ENCODE data around the gene TNK2.
"Not testable (repeated sequence)": the region's sequence is repeated elsewhere in the genome, so short reads cannot be mapped to it uniquely, and the experiment has no call there.

Gene TNK2

DNA sequence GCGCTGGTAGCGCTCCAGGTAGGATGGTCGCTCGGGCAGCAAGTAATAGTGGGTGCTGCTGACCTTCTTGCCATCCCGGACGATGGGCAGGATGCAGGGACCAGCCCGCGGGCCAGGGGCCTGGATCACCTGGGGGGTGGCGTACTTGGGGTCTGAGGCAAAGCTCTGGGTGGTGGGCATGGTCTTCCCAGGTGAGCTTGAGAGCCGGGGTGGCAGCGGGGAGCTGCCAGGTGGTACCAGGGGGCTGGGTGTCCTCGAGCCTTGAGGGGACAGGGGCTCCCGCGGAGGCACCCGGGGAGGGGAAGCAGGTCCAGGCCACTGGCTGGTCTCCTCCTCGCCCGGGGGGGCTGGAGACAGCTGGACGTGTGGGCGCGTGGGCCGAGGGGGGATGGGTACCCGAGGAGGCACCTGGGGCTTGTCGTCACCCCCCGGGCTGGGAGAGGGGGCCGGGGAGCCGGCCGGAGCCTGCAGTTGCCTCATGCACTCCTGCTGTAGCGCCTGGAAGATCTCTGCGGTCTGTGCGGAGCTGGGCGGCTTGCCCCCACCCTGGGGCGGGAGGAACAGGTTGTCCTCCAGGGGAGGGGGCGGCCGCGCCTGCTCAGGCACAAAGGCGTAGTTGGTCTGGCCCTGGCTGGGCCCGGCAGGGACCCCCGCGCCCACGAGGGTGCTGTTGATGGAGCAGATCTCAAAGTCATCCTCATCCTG is 40.6 kb downstream of the TNK2 start:
- no peak for DNase-seq

DNA sequence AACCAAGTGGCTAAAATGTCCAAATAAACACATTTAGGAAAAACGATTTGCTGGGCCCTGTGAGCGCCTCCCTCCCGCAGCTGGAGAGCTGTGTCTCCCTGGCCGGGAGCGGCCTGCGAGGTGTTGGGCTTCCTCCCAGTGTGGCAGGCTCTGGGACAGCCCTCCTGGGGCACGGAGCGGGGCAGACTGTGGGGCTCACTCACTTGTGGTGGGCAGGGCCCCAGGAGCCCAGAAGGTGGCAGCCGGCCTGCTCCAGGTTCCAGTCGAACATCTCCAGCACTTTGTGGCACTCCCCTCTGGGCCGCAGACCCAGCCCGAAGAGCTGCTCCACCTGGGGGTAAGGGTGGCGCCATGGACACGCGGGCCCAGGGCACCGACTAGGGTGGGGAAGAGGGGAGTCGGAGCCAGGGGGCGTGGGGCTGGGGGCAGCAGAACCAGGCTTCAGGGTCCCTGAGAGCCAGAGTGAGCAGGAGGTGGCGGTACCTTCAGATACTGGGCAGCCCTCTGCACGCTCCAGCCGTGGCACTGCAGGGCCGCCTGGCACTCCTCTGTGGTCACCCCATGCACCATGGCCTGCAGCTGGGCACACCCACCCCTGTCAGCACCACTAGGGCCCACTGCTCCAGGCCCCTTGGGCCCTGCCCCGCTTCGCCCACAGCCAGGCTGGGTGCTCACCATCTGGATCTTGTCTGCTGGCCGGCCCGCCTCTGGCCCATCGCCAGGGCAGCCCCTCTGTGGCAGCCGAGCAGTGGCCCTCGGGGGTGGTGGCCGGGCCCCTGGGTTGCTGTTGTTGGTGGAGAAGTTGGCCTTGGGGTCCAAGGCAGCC is 41.5 kb downstream of the TNK2 start:
- no peak for DNase-seq

DNA sequence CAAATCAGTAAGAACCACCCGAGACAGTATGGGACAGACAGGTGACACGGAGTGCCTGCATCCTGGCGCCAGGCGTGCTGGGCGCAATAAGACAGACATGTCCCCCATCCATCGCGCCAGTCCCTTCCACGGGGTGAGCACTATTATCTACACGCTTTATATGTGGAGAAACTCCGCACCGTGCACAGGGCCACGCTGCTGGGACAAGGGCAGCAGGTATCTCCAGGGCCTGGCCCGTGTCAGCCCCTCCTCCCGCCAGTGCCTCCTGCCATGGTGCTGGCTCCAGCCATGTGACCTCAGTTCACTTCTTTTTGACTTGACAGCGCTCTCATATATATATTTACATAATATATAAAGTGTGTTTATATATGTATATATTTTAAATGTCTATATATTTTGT is 42.6 kb downstream of the TNK2 start:
- no peak for DNase-seq

- DNase-seq: peak; percentile 43
These were observed 45.0 kb downstream of the TNK2 start for GRCh38 chr3:195863121-195864061.

GRCh38 chr3:195862318-195862717 is 46.0 kb downstream of the TNK2 start:
- DNase-seq: not testable (repeated sequence)

DNA sequence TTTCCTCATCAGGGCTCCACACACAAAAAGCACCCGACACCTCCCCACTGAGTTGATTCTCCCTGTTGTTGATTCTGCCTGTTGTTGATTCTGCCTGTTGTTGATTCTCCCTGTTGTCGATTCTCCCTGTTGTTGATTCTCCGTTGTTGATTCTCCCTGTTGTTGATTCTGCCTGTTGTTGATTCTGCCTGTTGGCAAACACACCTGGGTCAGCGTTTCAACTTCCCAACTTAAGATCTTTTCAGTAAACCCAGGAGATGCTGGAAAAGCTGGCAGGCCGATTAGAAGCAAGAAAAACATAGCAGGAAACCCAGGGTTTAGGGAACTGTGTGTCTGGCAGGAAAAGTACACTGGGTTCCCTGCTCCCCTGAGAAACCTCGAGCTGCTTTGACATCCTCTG is 47.9 kb downstream of the TNK2 start:
- no peak for DNase-seq

GRCh38 chr3:195859846-195860411 is 48.4 kb downstream of the TNK2 start:
- no peak for DNase-seq

DNA sequence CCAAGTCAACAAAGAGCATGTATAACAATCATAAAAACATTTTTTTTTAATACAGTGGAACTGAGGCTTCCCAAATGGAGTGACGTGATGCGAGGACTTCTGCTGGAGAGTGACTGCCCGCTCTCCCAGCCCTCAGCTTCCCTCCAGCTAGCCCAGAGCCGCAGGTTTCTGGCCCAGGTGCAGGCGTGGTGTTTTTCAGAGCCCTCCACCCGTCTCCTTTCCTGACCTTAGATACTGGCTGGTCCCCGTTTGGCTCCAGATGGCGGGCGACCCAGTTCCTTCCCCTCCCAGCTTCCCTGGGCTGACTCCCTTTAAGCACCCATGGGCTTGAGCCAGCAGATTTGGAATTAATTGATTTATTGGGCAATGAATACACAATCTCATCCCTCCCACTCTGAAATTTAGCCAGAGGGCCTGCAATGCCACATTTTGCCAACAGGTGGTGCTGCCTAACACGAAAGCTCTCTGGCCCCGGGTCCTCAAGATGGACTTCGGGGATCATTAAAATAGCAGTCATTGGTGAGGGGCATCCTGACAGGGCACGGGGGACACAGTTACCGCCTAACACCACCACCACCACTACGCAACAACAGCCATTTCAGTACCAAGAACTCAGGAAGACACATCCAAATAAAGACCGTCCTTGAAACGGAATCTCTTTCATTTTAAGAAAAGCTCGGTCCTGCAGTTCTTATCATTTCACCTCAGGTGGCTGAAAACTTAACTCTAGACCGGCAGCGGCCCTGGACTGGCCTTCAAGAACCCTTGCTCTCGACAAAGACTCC is 49.1 kb downstream of the TNK2 start:
- peak; percentile 29 for DNase-seq

GRCh38 chr3:195856410-195857084 is 51.8 kb downstream of the TNK2 start:
- DNase-seq: no peak

GRCh38 chr3:195855471-195856409 is 52.6 kb downstream of the TNK2 start:
- DNase-seq: no peak

DNA sequence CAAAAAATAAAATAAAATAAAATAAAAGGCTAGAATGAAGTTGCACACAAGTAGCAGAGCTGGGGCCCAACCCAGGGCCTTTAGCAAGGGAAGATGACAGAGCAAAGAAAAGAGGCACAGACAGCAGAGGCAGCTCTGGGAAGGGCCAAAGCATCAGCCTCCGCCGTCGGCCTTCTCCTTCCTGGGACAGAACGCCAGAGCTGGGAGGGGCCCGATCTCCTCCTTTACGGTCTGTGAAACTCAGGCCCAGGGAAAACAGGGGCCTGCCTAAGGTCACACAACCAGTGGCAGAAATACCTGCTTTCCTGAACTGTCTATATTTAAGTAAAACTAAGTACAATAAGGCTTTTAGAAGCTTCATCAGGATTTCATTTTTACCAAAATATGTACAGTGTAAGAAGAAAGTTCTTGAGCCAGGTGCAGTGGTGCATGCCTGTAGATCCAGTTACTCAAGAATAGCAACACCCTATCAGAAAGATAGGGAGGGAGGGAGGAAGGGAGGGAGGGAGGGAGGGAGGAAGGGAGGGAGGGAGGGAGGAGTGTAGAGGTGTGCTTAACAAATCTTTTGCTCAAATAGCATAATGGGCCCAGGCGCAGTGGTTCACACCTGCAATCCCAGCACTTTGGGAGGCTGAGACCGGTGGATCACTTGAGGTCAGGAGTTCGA is 53.6 kb downstream of the TNK2 start:
- no peak for DNase-seq

- no peak for DNase-seq
These were observed 54.4 kb downstream of the TNK2 start for GRCh38 chr3:195853996-195854395.

GRCh38 chr3:195853036-195853435 is 55.3 kb downstream of the TNK2 start:
- no peak for DNase-seq

- peak; percentile 88 for DNase-seq
These were observed 57.4 kb downstream of the TNK2 start for GRCh38 chr3:195850857-195851543.

DNA sequence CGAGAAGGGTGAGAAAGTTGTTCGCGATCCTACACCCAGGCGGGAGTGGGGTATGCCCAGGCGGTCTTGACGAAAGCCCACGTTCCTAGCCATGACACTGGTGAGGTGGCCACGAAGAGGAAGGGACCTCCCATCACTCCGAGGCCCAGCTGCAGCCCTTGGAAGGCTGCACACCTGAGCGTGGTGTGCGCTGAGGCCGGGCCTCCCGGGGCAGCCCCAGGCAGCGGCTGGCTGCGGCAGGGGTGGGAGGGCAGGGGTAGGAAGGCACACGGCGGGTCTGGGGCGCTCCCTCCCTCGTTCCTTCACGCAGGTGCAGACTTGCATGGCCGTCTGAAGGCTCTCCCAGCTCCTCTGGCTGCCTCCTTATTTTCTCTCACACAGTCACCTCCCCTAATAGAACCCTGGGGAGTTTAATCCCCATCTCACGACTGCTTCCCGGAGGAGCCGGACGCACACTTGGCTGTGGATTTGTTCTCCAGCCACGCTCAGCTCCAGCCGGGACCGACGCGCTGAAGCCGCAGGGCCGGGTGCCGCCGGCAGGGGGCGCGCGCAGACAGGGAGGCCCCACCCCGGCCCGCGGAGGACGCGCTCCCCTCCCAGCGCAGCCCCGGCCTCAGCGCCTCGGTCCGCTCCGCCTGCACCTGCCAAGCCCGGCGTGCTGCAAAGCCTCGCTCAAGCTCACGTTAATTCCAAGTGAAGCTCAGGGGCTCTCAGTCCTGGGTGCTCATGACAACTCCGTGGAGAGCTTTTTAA is 58.9 kb downstream of the TNK2 start:
- DNase-seq: no peak

DNA sequence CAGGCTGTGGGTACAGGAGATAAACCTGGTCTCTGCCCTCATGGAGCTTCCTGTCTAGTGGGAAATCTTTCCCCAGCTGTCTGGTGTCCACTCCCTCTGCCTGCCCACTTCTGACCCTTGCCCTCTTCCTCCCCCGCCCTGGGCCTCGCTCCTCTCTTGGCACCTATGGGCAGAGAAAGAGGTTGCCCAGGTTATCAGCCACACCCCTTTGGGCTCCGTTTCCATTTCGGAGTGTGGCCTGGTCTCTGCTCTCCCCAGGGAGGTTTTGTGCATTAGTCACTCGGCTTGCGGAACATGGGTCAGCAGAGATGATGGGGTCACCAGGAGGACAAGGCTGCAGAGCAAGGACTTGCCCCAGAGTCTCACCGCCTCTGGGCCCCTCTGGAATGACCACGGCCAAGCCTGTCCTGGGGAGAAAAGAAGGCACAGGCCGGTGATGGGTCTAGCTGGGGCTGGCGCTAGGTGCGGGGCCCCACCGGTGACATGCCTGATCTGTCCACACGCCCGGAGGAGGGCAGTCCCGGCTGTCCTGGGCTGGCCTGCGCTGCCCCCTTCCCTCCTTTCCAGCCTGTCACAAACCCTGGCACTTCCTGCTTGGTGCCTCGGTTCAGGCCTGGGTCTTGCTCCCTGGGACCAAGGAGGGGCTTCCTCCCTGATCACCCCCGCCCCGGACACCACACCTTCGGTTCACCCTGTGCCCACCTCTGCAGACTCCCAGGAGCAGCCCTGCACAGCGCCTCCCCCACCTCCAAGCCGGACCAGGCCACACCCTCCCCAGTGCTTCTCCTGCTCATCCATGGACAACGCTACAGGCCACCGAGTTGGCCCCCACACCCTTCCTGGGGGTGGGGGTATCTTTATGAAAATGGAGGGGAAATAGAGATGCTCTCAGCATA is 61.0 kb downstream of the TNK2 start:
- no peak for DNase-seq

DNA sequence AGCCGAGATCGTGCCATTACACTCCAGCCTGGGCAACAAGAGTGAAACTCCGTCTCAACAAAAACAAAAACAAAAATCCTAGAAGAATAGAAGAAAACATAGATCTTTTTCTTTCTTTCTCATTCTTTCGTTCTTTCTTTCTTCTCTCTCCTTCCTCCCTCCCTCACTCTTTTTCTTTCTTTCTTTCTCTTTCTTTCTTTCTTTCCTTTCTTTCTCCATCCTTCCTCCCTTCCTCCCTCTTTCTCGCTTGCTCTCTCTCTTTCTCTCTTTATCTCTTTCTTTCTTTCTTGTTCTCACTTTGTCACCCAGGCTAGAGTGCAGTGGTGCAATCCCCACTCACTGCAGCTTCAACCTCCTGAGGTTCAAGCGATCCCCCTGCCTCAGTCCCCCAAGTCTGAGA is 62.9 kb downstream of the TNK2 start:
- no peak for DNase-seq

Data from NCI-H1092 (cell line).